Skin epidermis (tissue), 12 donors: Measurements from ENCODE around the gene FTSJ1.
"Not testable (repeated sequence)": the region's sequence is repeated elsewhere in the genome, so short reads cannot be mapped to it uniquely, and the experiment has no call there.

Experiments
- H3K27ac ChIP-seq, 21 experiments: fragments of 200-600 bp; sonication (generic) in 11 of 21; one replicate each; pipeline ENCODE4 v1.5.0; 2020; ENCODE audit warnings: mild to moderate bottlenecking in 3 of 21, inconsistent platforms in 2 of 21, moderate library complexity in 2 of 21
- H3K4me3 ChIP-seq, 7 experiments: fragments of 200-600 bp; sonication (generic) in 2 of 7; one replicate each; pipeline ENCODE4 v1.5.0; 2020; ENCODE audit warnings: inconsistent platforms in 2 of 7, mild to moderate bottlenecking in 2 of 7, moderate library complexity in 1 of 7

Gene FTSJ1

DNA sequence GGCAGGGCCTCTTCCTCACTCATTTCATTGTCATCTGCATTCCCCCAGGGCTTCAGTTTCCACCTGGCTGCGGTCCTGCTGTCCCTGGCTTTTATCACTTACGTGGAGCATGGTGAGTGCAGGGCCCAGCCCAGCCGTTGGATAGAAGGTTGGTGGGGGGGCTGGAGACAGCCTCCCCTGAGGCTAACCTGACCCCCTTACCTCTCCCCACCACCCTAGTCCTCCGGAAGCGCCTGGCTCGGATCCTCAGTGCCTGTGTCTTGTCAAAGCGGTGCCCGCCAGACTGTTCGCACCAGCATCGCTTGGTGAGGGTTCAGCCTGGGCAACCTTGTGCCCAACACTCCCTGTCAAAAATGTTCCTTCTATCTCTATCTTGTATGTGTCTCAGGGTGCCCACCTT is 39.8 kb downstream of the FTSJ1 start:
- Histone ChIP-seq H3K4me3 (no peak overlapping the region), H3K27ac (no peak overlapping the region)

DNA sequence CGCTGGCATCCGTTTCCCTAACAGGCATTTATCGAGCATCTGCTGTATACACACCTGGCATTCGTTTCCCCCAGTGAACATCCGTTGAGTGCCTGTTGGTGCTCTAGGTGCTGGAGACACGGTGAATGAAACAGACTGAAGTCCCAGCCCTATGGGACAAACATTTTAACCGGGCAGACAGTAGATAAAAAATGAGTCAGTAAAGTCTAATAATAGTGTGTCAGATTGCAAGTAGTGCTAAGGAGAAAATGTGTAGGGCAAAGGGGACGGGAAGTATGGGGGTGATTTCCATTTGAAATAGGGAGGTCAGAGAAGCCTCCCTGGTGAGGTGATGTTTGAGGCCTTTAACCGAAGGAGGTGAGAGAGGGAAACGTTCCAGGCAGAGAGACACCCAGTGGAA is 40.3 kb downstream of the FTSJ1 start:
- Histone ChIP-seq H3K4me3 (no peak overlapping the region), H3K27ac (no peak overlapping the region)

DNA sequence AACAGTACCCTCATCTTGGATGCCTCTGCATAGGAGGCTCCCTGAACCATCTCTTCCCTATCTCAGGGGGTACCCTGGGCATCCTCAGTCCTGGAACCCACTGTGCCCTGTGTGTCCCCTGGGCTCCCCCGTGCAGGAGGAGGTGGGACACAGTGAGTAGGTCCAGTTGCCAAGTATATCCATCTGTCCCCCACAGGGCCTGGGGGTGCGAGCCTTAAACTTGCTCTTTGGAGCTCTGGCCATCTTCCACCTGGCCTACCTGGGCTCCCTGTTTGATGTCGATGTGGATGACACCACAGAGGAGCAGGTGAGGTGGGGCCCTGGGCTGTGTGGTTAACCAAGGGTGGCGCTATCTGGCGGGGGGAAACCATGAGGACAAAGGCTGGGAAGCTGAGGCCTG is 41.0 kb downstream of the FTSJ1 start:
- Histone ChIP-seq H3K4me3 (no peak overlapping the region), H3K27ac (no peak overlapping the region)

DNA sequence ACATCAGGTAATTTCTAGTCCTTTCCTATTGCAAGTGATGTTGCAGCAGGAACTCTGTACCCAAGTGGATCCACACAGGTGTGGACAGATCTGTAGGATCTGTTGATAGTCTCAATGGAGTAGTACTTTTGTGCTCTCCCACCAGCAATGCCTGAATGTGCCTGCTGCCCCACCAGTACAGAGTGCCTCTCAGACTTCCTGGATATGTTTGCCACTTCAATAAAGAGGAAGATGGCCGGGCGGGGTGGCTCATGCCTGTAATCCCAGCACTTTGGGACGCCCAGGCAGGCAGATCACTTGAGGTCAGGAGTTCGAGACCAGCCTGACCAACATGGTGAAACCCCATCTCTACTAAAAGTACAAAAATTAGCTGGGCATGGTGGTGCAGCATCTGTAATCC is 43.5 kb downstream of the FTSJ1 start:
- not testable (repeated sequence) for H3K4me3 ChIP-seq, H3K27ac ChIP-seq

DNA sequence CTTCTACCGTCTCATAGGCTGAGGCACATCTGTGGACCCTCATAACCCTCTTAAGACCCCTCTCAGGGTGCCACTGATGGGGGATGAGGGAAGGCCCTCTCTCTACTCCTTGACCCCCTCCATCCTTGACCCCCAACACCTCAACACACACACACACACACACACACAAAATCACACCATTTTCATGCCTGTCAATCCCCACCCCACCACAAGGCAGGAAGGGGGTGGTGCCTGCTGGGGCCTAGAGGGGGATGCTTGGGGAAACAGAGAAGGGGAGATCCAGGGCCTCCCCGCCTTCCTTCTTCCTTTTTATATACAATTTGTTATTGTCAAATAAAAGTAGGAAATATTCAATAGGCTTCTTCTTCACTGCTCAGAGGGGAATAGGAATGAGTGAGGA is 44.5 kb downstream of the FTSJ1 start:
- peak overlapping the region in 2 of 21 experiments; percentile 19 to 85 for H3K27ac ChIP-seq
- H3K4me3 ChIP-seq = no peak overlapping the region

DNA sequence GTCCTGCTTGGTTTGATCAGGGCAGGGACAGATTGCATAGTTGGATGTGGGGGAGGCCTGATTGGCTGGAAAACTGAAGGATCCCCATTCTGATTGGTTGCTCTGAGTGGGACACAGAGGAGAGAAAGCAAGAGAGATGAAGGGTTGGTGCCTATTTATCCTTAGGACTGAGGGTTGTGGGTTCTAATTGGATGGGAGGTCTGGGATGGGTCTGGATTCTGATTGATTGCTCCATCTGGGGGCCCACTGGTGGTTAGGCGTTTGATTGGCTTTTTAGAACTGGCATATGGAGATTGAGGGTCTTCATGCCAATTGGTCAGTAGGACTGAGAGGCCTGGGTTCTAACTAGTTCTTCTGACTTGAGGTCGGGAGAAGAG is 45.0 kb downstream of the FTSJ1 start:
- Histone ChIP-seq H3K4me3 (peak overlapping the region in 6 of 7 experiments; percentile 50 to 62 (median 54)), H3K27ac (peak overlapping the region in 6 of 21 experiments; percentile 16 to 85 (median 42))

DNA sequence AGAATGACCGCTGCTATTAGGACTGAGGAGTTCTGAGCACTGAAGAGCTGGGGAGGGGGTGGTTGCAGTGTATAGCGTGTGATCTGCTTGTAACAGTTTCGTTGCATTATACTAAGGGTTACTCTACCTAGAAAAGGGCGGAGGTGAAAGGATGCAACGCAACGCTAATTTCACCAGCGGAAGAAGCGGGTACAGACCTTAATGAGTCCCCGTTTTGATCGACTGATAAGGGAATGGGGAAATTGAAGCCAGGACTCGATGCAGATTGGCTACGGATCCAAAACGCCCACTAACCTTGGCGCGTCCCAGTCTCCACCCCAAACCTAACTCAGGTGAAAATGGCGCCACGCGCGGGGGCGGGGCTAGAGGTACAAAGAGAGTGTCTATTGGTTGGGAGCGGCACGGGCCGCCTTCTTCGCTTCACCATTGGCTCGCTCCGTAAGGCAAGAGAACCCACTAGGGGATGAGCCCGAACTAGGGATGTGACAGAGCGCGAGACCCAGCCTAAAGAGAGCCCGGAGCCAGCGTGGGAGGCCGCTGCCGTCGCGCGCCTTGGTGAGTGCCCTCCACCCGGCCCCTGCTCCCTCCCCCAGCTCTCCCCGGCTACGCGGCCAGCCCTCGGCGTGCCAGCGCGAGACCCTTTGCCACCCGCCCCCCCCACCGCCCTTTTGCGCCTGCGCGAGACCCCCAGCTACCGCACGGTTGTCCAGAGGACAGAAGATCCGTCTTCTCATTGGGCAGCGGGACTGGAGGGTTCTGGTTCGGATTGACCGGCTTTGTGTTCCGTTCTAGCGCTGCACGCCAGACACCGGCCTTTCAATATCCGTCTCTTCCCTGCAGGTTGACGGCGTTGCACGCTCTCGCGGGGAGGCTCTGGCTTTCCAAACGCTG is 45.6 kb downstream of the FTSJ1 start, which contains the start of gene EBP:
TSS of gene EBP (plus strand) at position 456 of the 891 bp plus-strand sequence. CDS start 1,964 bp downstream, outside the sequence.
- Histone ChIP-seq H3K4me3 (peak within 1 kb of the TSS; percentile 50 to 62 (median 54)), H3K27ac (peak within 1 kb of the TSS in 19 of 21 experiments; percentile 25 to 85 (median 75))

DNA sequence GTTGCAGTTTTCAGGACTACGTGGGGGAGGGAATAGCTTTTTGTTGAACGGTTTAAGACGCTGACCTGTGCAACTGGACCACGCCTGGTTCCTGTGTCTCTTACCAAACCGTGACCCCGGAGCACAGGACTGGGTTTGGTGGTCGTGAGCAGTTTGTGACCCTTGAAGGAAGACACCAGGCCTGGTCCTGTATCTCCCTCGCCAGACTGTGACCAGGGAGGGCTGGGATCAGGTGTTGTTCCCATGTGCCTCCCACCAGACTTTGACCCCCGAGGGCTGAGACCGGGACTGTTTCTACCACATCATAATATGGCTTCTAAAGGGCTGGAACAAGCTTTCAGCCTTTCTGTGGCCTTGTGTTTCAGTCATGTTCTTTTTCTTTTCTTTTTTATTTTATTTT is 46.3 kb downstream of the FTSJ1 start:
- Histone ChIP-seq H3K27ac (peak overlapping the region in 18 of 21 experiments; percentile 25 to 85 (median 76)), H3K4me3 (peak overlapping the region; percentile 50 to 62 (median 54))

DNA sequence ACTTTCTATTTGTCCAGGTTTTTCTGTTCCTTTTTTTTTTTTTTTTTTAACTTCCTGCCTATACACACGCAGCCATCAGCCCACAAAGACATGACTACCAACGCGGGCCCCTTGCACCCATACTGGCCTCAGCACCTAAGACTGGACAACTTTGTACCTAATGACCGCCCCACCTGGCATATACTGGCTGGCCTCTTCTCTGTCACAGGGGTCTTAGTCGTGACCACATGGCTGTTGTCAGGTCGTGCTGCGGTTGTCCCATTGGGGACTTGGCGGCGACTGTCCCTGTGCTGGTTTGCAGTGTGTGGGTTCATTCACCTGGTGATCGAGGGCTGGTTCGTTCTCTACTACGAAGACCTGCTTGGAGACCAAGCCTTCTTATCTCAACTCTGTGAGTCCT is 47.7 kb downstream of the FTSJ1 start:
- H3K4me3 ChIP-seq = no peak overlapping the region
- no peak overlapping the region for H3K27ac ChIP-seq

DNA sequence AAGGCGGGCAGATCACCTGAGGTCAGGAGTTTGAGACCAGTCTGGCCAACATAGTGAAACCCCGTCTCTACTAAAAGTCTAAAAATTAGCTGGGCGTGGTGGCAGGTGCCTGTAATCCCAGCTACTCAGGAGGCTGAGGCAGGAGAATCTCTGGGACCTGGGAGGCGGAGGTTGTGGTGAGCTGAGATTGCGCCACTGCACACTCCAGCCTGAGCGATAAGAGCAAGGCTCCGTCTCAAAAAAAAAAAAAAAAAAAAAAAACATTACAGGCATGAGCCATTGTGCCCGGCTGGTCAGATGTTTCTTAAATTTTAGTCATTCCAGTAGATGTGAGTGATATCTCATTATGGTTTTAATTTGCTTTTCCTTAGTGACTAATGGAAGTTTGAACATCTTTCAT is 49.9 kb downstream of the FTSJ1 start:
- H3K4me3 ChIP-seq, H3K27ac ChIP-seq: not testable (repeated sequence)

DNA sequence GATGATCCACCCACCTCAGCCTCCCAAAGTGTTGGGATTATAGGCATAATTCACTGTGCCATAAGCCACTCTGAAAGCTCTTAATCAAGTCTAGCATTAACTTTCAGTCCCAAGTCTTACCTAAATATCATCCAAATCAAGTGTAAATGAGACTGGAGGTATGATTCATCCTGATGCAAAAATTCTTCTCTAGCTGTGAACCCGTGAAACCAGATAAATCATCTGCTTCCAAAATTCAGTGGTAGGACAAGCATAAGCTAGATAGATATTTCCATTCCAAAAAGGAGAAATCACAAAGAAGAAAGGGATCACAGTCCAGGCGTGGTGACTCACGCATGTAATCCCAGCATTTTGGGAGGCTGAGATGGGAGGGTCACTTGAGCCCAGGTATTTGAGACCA is 54.7 kb downstream of the FTSJ1 start:
- no peak overlapping the region for H3K4me3 ChIP-seq
- peak overlapping the region in 16 of 21 experiments; percentile 54 to 88 (median 74) for H3K27ac ChIP-seq

DNA sequence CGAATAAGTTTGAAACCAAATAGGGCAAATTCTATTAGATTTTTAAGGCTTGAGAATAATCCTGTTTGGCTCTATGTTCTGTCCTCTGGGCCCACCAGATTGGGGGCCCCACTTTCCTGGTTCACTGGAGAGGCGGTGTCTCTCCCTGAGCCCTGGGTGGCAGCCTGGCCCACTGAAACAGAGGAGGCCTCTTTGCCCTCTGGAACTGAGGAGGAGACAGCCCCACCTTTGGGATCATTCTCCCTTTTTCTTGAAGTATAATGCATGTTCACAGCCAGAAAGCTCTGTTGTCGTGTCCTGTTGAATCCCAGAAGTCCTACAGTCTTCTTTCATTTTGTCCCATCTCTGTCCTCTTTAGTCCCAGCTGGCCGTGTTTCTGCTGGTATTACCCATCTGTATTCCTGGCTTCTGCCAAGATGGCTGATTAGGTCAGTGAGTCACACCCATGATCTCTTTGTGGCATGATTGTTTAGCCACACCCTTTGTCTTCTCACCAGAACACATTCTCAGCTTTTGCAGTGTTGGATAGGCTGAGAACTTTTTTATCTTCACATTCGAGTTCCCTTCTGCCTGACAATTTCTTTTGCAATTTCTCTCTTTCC is 55.5 kb downstream of the FTSJ1 start:
- Histone ChIP-seq H3K27ac (peak overlapping the region in 20 of 21 experiments; percentile 28 to 88 (median 73)), H3K4me3 (no peak overlapping the region)

DNA sequence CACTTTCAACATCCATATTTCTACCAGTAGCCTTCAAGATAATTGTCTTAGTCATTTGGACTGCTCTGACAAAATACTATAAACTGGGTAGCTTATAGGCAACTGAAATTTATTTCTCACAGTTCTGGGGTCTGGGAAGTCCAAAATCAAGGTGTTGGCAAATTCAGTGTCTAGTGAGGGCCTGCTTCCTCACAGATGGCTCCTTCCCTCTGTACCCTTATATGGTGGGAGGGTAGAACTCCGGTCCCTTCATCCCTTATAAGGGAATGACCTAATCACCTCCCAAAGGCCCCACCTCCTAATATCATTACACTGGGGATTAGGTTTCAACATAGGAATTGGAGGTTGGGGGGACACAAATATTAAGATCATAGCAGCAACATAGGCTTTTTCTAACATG is 56.2 kb downstream of the FTSJ1 start:
- Histone ChIP-seq H3K4me3 (no peak overlapping the region), H3K27ac (peak overlapping the region in 20 of 21 experiments; percentile 22 to 88 (median 66))

DNA sequence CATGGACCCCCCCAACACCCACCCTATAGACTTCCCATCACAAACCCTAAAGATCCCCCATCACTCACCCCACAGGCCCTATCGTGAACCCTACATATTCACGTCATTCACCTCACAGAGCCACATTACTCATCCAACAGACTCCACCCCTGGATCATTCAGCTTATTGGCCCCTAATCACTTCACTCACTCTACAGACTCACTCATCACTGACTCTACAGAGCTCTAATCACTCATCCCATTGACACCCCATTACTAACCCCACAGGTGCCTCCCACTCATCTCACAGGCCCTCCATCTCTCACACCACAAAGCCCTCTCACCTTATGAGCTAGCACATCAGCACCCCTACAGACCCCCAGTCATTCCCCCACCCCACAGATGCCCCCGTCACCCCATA is 57.2 kb downstream of the FTSJ1 start:
- H3K4me3 ChIP-seq = no peak overlapping the region
- H3K27ac ChIP-seq = peak overlapping the region in 4 of 21 experiments; percentile 20 to 81 (median 35)
